ENCODE results near the gene NGFR.

NGFR gene

DNA sequence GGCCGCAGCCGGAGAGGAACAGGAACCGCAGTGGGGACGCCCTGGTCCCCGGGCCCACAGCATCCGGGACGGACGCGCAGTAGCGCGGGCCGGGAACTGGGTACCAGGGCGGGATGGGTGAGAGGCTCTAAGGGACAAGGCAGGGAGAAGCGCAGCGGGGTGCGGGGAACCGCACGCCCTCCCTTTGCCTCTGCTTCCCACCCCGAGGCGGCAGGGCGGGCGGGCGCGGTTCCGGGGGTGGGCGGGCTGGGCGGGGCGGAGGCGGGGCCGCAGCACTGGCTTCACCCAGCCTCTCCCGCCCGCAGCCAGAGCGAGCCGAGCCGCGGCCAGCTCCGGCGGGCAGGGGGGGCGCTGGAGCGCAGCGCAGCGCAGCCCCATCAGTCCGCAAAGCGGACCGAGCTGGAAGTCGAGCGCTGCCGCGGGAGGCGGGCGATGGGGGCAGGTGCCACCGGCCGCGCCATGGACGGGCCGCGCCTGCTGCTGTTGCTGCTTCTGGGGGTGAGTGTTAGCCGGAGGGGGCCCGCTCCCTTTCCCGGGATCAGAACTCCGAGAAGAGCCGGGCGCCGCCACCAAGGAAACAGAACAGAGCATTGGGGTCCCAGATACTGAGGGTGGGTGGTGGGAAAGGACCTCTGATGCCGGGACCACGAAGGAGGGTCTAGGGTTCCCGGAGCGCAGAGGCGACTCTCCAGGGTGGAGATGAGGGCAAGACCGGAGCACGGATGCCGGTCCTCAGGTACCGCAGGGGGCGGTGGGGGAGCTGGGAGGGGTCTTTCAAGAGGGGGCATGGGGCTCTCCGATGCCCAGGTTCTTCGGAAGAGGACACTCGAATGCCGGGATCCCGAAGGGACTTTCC, at the start of gene NGFR:
NGFR (plus strand) TSS at position 308 of the 856 bp plus-strand sequence; CDS start at position 433, 125 bp downstream.
- peak in 1 of 2 donors; percentile 11 for DNase-seq (ENCODE audit: low read depth in 1 of 2, low spot score in 1 of 2)

- no peak for DNase-seq (ENCODE audit: low read depth in 1 of 2, low spot score in 1 of 2)
Measured at GRCh38 chr17:49445591-49445990, 49.5 kb upstream of the NGFR start.

DNA sequence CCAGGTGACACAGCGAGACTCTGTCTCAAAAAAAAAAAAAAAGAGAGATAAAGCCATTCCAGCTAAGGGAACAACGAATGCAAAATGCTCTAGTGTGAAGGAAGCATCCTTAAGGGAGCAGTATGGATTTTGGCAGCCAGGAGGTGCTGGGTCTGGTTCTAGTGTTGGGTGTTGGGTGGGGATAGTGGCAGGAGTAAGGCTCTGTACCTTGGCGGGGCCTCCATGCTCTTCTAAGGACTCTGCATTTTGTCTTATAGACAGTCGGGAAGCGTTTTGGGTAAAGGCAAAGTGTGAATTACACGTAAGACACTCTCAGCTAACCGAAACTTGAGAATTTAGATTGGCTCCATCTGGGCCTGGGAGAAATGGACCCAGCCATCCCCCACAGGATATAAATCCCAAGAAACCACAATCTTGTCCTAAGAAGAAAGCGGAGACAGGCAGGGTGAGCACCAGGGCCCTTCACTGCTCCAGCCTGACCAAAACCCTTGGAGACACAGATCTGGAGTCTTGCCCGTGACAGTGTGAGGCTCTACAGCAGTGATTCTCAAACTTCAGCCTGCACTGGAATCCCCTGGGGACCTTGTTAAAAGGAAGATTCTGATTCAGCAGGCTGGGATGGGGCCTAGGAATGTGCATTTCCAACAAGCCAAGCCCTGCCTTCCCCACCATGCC, 47.3 kb upstream of the NGFR start:
- DNase-seq (ENCODE audit: low read depth in 1 of 2, low spot score in 1 of 2) = no peak

DNA sequence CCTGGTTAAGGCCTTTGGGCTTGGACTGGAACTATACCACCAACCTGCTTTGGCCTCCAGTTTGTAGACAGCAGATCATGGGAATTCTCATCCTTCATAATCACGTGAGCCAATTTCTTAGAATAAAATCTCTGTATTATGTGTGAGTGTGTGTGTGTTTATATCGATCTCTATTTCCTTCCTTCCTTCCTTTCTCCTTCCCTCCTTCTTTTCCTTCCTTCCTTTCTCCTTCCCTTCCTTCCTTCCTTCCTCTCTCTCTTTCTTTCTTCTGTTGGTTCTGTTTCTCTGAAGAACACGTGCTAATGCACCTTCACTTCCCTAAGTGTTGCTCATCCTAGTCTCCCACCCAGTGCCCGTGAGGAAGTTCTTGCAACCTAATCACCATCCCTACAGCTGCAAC, 44.9 kb upstream of the NGFR start:
- no peak for DNase-seq (ENCODE audit: low read depth in 1 of 2, low spot score in 1 of 2)

- no peak for DNase-seq (ENCODE audit: low read depth in 1 of 2, low spot score in 1 of 2)
Measured at GRCh38 chr17:49450735-49451134, 44.4 kb upstream of the NGFR start.

DNA sequence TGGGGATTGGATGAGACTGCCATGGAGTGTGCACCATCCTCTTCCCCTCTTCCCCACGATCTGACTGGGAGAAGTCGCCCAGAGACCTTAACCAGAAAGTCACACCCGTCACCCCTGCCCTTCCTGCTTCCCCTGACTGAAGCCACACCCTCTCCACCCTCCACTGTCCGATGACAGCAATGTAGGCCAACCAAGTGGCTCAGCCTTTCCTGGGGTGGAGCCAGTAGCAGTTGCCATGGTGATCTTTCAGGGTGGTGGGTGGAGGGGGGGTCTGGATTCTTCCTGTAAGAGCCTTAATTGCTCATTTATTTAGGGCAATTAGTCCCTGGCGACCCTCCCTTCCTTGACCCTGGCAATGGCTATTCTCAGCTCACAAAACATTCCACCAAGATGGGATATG, 42.9 kb upstream of the NGFR start:
- DNase-seq (ENCODE audit: low read depth in 1 of 2, low spot score in 1 of 2) = no peak

GRCh38 chr17:49452661-49453060, 42.4 kb upstream of the NGFR start:
- no peak for DNase-seq (ENCODE audit: low read depth in 1 of 2, low spot score in 1 of 2)

- no peak for DNase-seq (ENCODE audit: low read depth in 1 of 2, low spot score in 1 of 2)
Measured at GRCh38 chr17:49454050-49454449, 41.0 kb upstream of the NGFR start.

DNA sequence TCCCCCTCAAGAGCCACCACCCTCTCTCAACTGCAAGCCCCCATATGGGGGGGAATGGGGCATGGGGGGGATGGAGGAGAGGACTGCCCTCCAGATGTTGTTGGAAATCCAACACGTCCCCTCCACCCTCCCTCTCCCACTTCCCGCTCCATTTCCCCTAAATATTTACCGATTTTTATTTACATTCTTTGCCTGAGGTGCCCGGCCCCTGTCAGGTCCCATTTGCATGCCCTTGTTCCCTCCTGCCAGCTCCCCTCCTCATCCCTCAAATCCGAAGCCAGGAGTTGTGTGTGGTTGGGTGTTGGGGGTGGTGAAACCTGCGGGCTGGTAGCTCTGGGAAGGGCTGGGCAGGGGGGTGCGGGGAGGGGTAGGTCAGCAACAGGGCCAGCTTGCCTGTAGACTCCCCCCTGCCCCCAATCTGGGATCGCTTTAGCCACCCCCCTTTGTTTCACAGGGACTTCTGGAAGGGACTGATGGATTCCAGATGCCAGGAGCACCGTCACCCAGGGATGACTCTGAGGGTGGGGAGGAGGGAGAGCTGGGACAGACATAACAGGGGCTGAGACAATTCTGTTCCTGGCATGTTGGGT, 39.7 kb upstream of the NGFR start:
- DNase-seq (ENCODE audit: low read depth in 1 of 2, low spot score in 1 of 2) = no peak

DNA sequence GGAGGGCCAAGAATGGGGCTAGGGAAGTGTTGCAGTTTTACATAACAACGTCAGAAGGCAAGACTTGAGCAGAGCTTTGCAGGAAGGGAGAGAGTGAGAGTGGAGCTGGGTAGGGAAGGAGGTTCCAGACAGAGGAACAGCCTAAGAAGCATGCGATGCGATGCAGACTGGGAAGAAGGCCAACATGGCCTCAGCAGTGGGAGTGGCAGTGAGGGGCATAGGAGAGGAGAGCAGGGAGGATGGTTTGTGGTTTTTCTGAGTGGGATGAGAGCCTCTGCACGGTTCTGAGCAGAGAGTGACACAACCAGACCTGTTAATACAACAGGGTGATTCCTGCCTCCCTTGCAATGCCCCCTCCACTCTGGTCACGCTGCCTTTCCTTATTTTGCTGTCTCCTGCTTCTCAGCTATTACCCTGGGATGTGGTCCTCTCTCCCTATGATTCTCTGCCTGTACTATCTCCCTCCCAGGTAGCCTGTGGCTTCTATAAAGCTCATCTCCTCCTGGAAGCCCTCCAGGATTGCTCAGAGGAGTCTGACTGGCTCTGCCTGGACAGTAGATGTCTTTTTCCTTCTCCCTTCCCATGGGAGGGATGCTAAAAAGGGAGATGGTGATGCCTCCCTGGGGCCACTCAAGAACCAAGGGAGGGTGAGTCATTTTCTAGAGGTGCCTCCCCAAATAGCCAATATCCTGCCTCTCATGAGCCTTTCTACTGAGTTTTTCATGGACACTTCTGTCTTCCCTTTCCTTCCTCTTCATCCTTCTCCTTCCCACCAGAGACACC, 38.7 kb upstream of the NGFR start:
- no peak for DNase-seq (ENCODE audit: low read depth in 1 of 2, low spot score in 1 of 2)

- DNase-seq (ENCODE audit: low read depth in 1 of 2, low spot score in 1 of 2) = no peak
Measured at GRCh38 chr17:49457564-49458535, 37.2 kb upstream of the NGFR start.

DNA sequence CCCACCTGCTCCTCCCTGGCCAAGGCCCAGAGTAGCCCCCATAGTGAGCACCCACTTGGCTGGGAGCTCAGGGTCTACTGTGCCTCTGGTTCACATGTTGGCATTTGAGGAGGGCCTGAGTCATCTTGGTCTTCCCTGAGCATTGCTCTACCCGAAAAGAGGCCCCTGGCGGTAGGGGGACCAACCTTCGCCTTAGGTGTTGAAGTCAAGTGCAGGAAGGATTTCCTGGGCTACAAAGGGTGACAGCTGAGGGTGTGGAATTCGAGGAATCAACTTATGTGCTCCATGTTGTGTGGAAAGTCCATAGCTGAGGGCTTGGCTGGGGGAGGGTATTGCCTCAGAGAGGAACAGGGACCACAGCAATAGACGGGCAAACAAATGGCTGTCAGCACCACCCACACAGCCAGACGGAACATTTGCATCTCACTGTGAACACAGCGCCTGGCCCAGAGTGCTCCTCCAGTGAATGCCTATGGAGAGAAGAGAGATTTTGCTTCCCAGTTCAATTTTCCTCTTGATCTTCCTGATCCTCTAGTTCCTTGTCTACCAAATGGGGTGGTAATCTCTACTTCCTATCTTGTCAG, 35.6 kb upstream of the NGFR start:
- DNase-seq (ENCODE audit: low read depth in 1 of 2, low spot score in 1 of 2) = no peak

DNA sequence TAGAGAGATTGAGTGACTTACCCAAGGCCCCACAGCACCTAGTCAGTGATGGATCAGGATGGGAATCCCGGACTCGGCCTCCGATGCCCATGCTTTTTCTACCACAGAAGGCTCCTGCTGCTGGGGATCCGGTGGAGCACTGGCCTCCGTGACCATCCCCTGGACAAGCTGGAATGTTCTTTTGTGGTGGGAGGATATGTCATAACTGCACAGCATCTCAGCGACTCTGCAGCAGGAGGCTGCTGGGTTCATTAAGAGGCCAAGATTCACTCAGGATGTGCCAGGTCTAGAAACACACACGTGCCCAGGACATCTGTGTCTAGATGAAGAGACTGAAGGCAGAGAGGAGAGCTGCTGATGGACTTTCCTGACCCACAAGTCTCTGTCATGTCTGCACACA, 34.7 kb upstream of the NGFR start:
- DNase-seq (ENCODE audit: low read depth in 1 of 2, low spot score in 1 of 2) = no peak

DNA sequence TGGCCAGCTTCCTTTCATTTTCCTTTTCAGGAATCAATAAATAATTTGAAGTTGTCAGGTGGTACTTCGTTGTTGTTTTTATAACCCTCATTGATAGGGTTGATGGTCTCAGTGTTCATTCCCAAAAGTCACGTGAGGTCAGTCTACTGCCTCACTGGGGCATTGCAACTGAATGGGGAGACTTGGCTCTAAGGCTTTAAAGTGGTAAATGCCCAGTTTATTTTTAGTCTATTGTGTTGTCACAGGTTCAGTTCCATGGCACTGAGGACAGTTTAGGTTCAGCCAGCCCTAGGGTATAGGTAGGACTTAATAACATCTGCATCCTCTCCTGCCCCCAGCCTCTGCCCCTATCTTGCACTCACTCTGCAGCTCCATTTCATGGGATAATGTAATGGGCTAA, 33.5 kb upstream of the NGFR start:
- DNase-seq (ENCODE audit: low read depth in 1 of 2, low spot score in 1 of 2) = no peak

DNA sequence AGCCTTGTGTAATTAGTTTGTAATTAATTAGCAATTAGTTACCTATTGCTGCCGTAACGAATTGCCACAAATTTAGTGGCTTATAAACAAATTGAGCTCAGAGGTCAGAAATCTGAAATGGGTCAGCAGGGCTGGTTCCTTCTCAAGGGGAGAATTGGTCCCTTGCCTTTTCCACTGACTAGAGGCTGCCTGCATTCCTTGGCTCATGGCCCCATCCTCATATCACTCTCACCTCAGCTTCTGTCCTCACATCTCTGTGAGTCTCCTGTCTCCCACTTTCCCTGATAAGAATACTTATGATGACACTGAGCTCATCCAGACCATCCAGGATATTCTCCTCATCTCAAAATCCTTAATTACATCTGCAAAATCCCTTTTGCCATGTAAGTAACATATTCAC, 31.0 kb upstream of the NGFR start:
- no peak for DNase-seq (ENCODE audit: low read depth in 1 of 2, low spot score in 1 of 2)

DNA sequence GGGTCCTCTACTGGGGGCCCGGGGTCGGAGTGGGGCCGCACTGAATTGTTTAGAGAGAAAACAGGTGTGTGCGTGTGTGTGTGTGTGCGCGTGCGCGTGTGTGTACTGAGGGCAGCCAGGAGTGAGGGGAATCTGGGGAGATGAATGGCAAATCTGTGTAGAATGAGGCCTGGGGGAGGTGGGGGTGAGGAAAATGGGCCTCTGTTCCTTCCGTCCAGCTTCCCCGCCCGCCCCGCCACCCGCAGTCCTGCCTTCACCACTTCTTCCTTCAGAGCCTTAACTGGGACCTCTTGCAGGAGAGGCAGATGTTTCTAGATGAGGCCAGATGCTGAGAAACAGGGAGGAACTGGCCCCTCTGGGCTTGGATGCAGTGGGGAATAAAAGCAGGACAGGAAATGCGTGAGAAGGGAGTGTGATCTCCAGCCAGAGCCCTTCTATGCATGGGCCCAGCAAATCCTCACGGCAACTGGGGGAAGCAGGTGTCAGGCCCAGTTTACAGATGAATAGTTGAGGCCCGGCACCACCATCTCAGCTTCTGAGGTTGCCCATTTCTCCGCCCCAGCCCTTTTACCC, 29.7 kb upstream of the NGFR start:
- no peak for DNase-seq (ENCODE audit: low read depth in 1 of 2, low spot score in 1 of 2)

DNA sequence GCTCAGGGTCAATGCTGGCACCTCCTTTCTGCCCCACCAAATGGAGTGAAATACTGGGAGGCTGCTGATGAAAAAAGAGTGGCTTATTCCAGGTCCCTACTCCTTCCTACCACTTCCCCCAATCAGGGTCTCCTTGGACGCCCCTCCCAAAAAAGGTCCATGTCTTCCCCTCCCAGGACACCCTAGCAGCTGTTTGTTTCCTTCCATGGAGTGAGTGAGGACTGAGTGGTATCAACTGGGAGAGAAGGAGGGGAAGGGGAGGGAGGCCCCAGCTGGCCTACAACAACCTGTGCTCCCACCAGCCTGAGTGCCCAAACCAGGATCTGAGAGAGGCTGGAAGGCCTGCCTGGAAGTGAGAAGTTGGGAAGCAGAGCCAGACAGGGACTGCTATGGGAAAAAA, 28.7 kb upstream of the NGFR start:
- no peak for DNase-seq (ENCODE audit: low read depth in 1 of 2, low spot score in 1 of 2)

DNA sequence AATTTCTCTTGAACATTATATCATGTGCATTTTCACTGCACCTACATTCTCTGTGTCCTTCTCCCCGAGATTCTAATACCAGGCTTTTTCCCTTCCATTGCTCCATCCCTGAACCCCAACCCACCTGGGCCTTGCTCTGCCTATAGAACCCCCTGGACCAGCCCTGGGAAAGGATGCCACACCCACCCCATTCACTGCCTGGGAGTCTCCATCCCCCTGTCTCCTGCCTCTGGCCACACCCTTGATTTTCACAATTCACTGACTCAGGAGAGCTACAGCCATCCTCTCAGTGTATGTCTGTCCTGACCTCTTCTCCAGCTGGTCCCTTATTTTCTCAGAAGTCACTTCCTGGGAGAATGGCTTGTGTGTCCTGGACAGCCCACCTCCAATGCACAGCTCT, 27.9 kb upstream of the NGFR start:
- DNase-seq (ENCODE audit: low read depth in 1 of 2, low spot score in 1 of 2) = no peak

- no peak for DNase-seq (ENCODE audit: low read depth in 1 of 2, low spot score in 1 of 2)
Measured at GRCh38 chr17:49468811-49469385, 26.2 kb upstream of the NGFR start.
